ENCODE data around the gene LAMB1. TPM values are rescaled to one million over a fixed set of nuclear protein-coding genes. Genes with fewer than 3 reads are reported as not detected.

Gene LAMB1
- total RNA-seq, 2 donors from 2014 or later: 91.6 to 96.7 TPM

DNA sequence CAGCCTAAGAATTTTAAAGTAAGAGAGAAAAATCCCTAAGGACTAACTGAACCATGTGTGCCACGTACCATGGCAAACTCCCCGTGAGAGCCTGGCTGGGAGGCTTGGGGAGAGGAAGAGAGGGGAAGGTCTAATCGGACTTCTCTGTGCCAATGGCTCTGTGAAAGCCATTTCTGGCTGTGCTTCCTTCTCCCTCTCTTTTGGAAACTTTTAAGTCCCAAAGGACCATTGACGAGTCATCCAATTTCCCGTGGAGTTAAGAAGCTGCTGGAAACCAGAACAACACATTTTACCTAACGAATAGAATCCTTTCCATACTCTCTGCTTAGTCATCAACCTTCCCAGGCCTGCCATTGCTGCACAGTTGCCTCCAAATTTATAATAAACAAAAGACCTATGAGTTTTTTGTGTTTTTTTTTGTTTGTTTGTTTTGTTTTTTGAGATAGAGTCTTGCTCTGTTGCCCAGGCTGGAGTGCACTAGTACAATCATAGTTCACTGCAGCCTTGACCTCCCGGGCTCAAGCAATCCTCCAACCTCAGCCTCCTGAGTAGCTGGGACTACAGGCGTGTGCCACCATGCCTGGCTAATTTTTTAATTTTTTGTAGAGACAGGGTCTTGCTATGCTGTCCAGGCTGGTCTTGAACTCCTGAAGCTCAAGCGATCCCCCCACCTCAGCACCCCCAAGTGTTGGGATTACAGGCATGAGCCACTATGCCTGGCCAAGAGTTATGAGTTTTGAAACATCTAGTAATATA, 13.2 kb downstream of the LAMB1 start:
- TF ChIP-seq, protein P1, sequence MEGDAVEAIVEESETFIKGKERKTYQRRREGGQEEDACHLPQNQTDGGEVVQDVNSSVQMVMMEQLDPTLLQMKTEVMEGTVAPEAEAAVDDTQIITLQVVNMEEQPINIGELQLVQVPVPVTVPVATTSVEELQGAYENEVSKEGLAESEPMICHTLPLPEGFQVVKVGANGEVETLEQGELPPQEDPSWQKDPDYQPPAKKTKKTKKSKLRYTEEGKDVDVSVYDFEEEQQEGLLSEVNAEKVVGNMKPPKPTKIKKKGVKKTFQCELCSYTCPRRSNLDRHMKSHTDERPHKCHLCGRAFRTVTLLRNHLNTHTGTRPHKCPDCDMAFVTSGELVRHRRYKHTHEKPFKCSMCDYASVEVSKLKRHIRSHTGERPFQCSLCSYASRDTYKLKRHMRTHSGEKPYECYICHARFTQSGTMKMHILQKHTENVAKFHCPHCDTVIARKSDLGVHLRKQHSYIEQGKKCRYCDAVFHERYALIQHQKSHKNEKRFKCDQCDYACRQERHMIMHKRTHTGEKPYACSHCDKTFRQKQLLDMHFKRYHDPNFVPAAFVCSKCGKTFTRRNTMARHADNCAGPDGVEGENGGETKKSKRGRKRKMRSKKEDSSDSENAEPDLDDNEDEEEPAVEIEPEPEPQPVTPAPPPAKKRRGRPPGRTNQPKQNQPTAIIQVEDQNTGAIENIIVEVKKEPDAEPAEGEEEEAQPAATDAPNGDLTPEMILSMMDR (IDR thresholded peaks at IDR 0.05): no peak
- intact Hi-C loops (cut with DNase I): loop anchor here (10.0 kb wide), 1 partner anchor 55 kb away; no protein-coding TSS in a partner anchor
- Histone ChIP-seq H3K36me3 (no peaks in the 10 kb centered on the region), H3K27ac (no peak overlapping the region), H3K9me3 (no peaks in the 10 kb centered on the region), H3K4me1 (peaks cover 5% of the 10 kb centered on the region), H3K4me3 (no peak overlapping the region), H3K27me3 (no peaks in the 10 kb centered on the region), H3K9ac (ENCODE audit: low read depth in 2 of 2, low read length in 2 of 2) (no peak overlapping the region)
- no peak for DNase-seq

DNA sequence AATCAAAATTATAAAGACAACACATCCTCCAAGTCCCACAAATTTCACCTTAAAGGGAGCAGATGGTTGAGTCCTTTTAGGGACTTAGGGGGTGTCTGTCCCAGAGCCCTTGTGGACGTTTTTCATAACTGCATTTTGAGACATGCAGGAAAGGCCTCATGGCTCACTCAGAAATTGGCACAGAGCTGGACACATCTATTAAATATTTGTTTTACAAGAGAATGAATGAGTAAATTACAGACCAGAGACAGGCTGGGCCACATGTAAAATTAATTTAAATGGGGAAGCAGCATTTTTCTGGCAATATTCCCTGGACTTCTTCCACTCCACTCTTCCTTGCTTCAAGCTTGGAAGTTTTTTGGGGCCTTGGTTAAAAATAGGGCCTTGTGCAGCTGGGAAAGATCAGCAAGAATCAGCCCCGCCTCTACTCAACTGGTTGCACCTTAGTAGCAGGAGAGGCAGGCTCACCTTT, 20.0 kb downstream of the LAMB1 start:
- no peak for DNase-seq
- Histone ChIP-seq H3K27ac (no peak overlapping the region), H3K9me3 (no peaks in the 10 kb centered on the region), H3K4me1 (no peaks in the 10 kb centered on the region), H3K36me3 (no peaks in the 10 kb centered on the region), H3K27me3 (no peaks in the 10 kb centered on the region), H3K9ac (ENCODE audit: low read depth in 2 of 2, low read length in 2 of 2) (no peak overlapping the region), H3K4me3 (no peak overlapping the region)
- TF ChIP-seq, protein P1 (IDR thresholded peaks at IDR 0.05): no peak
- intact Hi-C loops (cut with DNase I): loop anchor here (10.0 kb wide), 1 partner anchor 48 kb away; no protein-coding TSS in a partner anchor

DNA sequence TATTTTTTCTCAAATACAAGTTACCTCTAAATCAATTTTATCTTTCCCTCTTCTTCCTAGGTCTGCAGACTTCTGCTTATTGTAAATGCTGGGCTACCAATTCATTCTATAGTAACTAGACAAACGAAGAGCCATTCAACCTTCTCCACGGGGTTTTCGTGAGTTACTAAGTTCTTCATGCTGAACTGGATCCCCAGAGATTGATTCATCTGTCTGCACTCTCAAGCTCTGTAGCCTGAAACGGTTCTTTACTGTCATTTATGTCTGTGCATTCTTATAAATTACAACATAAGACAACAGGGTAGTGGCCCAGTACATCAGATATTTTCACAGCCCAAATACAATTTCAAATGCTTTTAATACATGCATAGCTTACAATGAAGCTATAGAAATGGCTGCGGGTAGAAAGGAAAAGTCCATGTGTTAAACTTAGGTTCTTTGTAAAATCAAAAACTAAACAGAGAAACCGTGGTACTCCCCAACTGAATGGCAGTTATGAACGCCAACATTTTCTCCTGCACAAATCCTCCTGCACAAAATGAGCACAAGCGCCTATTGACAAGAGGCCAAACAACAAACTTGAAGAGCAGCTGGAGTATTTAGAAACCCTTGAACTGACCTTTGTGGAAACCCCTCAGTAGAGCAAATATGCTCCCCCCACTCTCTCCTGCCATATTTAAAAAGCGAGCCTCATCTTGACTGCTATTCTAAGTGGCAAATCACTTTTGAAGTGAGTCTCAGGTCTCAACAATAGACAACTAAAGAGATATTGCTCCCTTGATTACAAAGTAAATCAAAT, 20.7 kb downstream of the LAMB1 start:
- DNase-seq: no peak
- Histone ChIP-seq H3K4me1 (no peaks in the 10 kb centered on the region), H3K27me3 (no peaks in the 10 kb centered on the region), H3K36me3 (no peaks in the 10 kb centered on the region), H3K9me3 (no peaks in the 10 kb centered on the region), H3K4me3 (no peak overlapping the region), H3K27ac (no peak overlapping the region), H3K9ac (ENCODE audit: low read depth in 2 of 2, low read length in 2 of 2) (no peak overlapping the region)
- TF ChIP-seq, protein P1 (IDR thresholded peaks at IDR 0.05): no peak
- intact Hi-C loops (cut with DNase I): loop anchor here (10.0 kb wide), 1 partner anchor 47 kb away; no protein-coding TSS in a partner anchor

DNA sequence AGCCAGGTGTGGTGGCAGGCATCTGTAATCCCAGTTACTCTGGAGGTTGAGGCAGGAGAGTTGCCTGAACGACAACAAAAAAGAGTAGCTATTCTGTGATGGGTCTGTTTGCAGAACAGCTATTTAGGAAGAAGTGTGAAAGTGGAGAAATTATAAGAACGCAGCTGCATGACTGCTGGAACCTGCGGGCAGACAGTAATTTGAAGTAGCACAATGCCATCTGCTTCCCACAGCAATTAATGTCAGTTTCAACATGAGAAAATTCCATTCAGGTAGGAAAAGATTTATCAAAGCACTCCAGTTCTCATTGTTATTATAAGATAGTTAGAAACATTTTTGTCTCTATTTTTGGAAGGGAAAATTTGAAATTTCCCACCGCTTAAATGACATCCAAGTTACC, 21.5 kb downstream of the LAMB1 start:
- no peaks in the 10 kb centered on the region for H3K4me1 ChIP-seq
- no peak overlapping the region for H3K9ac ChIP-seq (ENCODE audit: low read depth in 2 of 2, low read length in 2 of 2)
- intact Hi-C loops (cut with DNase I): loop anchor here (10.0 kb wide), 1 partner anchor 47 kb away; no protein-coding TSS in a partner anchor
- no peaks in the 10 kb centered on the region for H3K27me3 ChIP-seq
- no peaks in the 10 kb centered on the region for H3K9me3 ChIP-seq
- no peak overlapping the region for H3K4me3 ChIP-seq
- no peak overlapping the region for H3K27ac ChIP-seq
- DNase-seq: no peak
- TF ChIP-seq, protein P1 (IDR thresholded peaks at IDR 0.05): no peak
- no peaks in the 10 kb centered on the region for H3K36me3 ChIP-seq

DNA sequence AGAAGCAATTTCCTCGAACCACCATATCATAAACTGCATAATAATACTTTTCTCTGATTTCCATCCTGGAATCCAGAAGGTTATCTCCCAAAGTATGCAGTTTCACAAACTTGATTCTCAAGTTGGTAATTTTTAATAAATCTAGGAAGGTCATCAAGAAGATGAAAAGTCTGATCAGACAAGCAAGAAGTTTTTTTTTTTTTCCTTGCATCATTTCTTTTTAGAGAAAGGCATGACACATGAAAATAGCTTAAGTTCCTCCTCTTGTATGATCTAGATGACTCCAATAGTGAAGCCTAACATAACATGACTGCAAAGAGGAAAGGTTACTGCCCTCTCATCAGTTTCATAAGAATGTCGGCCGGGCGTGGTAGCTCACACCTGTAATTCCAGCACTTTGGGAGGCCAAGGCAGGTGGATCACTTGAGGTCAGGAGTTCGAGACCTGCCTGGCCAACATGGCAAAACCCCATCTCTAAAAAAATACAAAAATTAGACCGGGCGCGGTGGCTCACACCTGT, 22.2 kb downstream of the LAMB1 start:
- no peak for DNase-seq
- intact Hi-C loops (cut with DNase I): loop anchor here (10.0 kb wide), 1 partner anchor 46 kb away; no protein-coding TSS in a partner anchor
- H3K9me3 ChIP-seq: no peaks in the 10 kb centered on the region
- TF ChIP-seq, protein P1 (IDR thresholded peaks at IDR 0.05): no peak
- H3K4me3 ChIP-seq: no peak overlapping the region
- H3K36me3 ChIP-seq: no peaks in the 10 kb centered on the region
- H3K4me1 ChIP-seq: no peaks in the 10 kb centered on the region
- no peak overlapping the region for H3K9ac ChIP-seq (ENCODE audit: low read depth in 2 of 2, low read length in 2 of 2)
- H3K27ac ChIP-seq: no peak overlapping the region
- H3K27me3 ChIP-seq: no peaks in the 10 kb centered on the region
